Measurements from ENCODE around the gene POLR2J.

DNA sequence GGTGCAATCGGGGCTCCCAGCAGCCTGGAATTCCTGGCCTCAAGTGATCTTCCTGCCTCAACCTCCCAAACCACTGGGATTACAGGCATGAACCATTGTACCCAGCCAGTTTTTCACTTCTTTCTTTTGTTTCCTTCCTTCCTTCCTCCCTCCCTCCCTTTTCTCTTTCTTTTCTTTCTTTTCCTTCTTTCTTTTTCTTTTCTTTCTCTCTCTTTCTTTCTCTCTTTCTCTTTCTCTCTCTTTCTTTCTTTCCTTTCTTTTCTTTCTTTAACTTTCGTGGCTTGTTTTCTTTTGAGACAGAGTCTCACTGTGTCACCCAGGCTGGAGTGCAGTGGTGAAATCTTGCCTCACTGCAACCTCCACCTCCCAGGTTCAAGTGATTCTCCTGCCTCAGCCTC lies 33.0 kb downstream of the POLR2J start:
- TF ChIP-seq CTCF (IDR thresholded peaks at IDR 0.05): no peak
- no peak for TF ChIP-seq POLR2A (IDR thresholded peaks at IDR 0.05)
